ENCODE data around the gene EMP1. TPM values are rescaled to one million over a fixed set of nuclear protein-coding genes. Genes with fewer than 3 reads are reported as not detected.

EMP1 gene
- total RNA-seq, 2 donors from 2014 or later, result 1.4 to 4.2 TPM

GRCh38 chr12:13164921-13165616 lies 31.5 kb upstream of the EMP1 start:
- Mint-ChIP-seq H3K36me3 (no peaks in the 10 kb centered on the region), H3K27ac (no peak overlapping the region), H3K27me3 (peaks cover 14 to 18% of the 10 kb centered on the region in 2 donors), H3K4me3 (no peak overlapping the region), H3K9me3 (no peaks in the 10 kb centered on the region), H3K4me1 (ENCODE audit: low read depth in 2 of 2) (peaks cover 0 to 10% of the 10 kb centered on the region in 2 donors)
- DNase-seq (ENCODE audit: low spot score) (no peak), ATAC-seq (peak in 1 of 2 donors; percentile 20)

GRCh38 chr12:13165617-13166041 lies 30.9 kb upstream of the EMP1 start:
- H3K27me3 Mint-ChIP-seq, result peaks cover 17 to 24% of the 10 kb centered on the region in 2 donors
- ATAC-seq, result peak; percentile 80 to 89
- peaks cover 0 to 10% of the 10 kb centered on the region in 2 donors for H3K4me1 Mint-ChIP-seq (ENCODE audit: low read depth in 2 of 2)
- no peaks in the 10 kb centered on the region for H3K9me3 Mint-ChIP-seq
- no peak overlapping the region for H3K4me3 Mint-ChIP-seq
- no peaks in the 10 kb centered on the region for H3K36me3 Mint-ChIP-seq
- no peak overlapping the region for H3K27ac Mint-ChIP-seq
- DNase-seq (ENCODE audit: low spot score), result peak; percentile 74

GRCh38 chr12:13167226-13167625 lies 29.3 kb upstream of the EMP1 start:
- no peak for DNase-seq (ENCODE audit: low spot score)
- Mint-ChIP-seq H3K27ac (no peak overlapping the region), H3K9me3 (no peaks in the 10 kb centered on the region), H3K4me1 (ENCODE audit: low read depth in 2 of 2) (peaks cover 0 to 10% of the 10 kb centered on the region in 2 donors), H3K27me3 (peaks cover 21 to 30% of the 10 kb centered on the region in 2 donors), H3K36me3 (no peaks in the 10 kb centered on the region), H3K4me3 (no peak overlapping the region)
- no peak for ATAC-seq

GRCh38 chr12:13167906-13168305 lies 28.6 kb upstream of the EMP1 start:
- no peak overlapping the region for H3K27ac Mint-ChIP-seq
- H3K4me1 Mint-ChIP-seq (ENCODE audit: low read depth in 2 of 2), result peaks cover 0 to 10% of the 10 kb centered on the region in 2 donors
- no peak for ATAC-seq
- peaks cover 26 to 35% of the 10 kb centered on the region in 2 donors for H3K27me3 Mint-ChIP-seq
- H3K36me3 Mint-ChIP-seq, result no peaks in the 10 kb centered on the region
- H3K4me3 Mint-ChIP-seq, result no peak overlapping the region
- H3K9me3 Mint-ChIP-seq, result no peaks in the 10 kb centered on the region
- DNase-seq (ENCODE audit: low spot score), result no peak

GRCh38 chr12:13169272-13169671 lies 27.3 kb upstream of the EMP1 start:
- ATAC-seq (no peak), DNase-seq (ENCODE audit: low spot score) (no peak)
- Mint-ChIP-seq H3K36me3 (no peaks in the 10 kb centered on the region), H3K27me3 (peaks cover 35 to 48% of the 10 kb centered on the region in 2 donors), H3K9me3 (no peaks in the 10 kb centered on the region), H3K4me1 (ENCODE audit: low read depth in 2 of 2) (peaks cover 6 to 15% of the 10 kb centered on the region in 2 donors), H3K27ac (no peak overlapping the region), H3K4me3 (no peak overlapping the region)

GRCh38 chr12:13170892-13171490 lies 25.5 kb upstream of the EMP1 start:
- H3K4me1 Mint-ChIP-seq (ENCODE audit: low read depth in 2 of 2), result peaks cover 5 to 6% of the 10 kb centered on the region in 2 donors
- no peak for DNase-seq (ENCODE audit: low spot score)
- H3K36me3 Mint-ChIP-seq, result no peaks in the 10 kb centered on the region
- no peak overlapping the region for H3K4me3 Mint-ChIP-seq
- H3K9me3 Mint-ChIP-seq, result no peaks in the 10 kb centered on the region
- peaks cover 39 to 54% of the 10 kb centered on the region in 2 donors for H3K27me3 Mint-ChIP-seq
- no peak overlapping the region for H3K27ac Mint-ChIP-seq
- ATAC-seq, result no peak

GRCh38 chr12:13171921-13172859 lies 24.3 kb upstream of the EMP1 start:
- no peaks in the 10 kb centered on the region for H3K9me3 Mint-ChIP-seq
- no peaks in the 10 kb centered on the region for H3K36me3 Mint-ChIP-seq
- peaks cover 5 to 6% of the 10 kb centered on the region in 2 donors for H3K4me1 Mint-ChIP-seq (ENCODE audit: low read depth in 2 of 2)
- no peak overlapping the region for H3K27ac Mint-ChIP-seq
- peaks cover 45 to 55% of the 10 kb centered on the region in 2 donors for H3K27me3 Mint-ChIP-seq
- no peak for DNase-seq (ENCODE audit: low spot score)
- no peak overlapping the region for H3K4me3 Mint-ChIP-seq
- no peak for ATAC-seq

GRCh38 chr12:13173012-13173932 lies 23.3 kb upstream of the EMP1 start:
- Mint-ChIP-seq H3K4me1 (ENCODE audit: low read depth in 2 of 2) (peaks cover 5 to 6% of the 10 kb centered on the region in 2 donors), H3K9me3 (no peaks in the 10 kb centered on the region), H3K27me3 (peaks cover 50 to 66% of the 10 kb centered on the region in 2 donors), H3K4me3 (no peak overlapping the region), H3K27ac (no peak overlapping the region), H3K36me3 (no peaks in the 10 kb centered on the region)
- DNase-seq (ENCODE audit: low spot score), result no peak
- peak; percentile 70 to 86 for ATAC-seq

- Mint-ChIP-seq H3K4me3 (no peak overlapping the region), H3K36me3 (no peaks in the 10 kb centered on the region), H3K27me3 (peaks cover 48 to 61% of the 10 kb centered on the region in 2 donors), H3K4me1 (ENCODE audit: low read depth in 2 of 2) (peaks cover 15 to 18% of the 10 kb centered on the region in 2 donors), H3K27ac (no peak overlapping the region), H3K9me3 (no peaks in the 10 kb centered on the region)
- ATAC-seq (no peak), DNase-seq (ENCODE audit: low spot score) (no peak)
Measured at GRCh38 chr12:13175499-13175898, 21.0 kb upstream of the EMP1 start.

GRCh38 chr12:13176256-13176655 lies 20.3 kb upstream of the EMP1 start:
- no peak for DNase-seq (ENCODE audit: low spot score)
- peaks cover 15 to 18% of the 10 kb centered on the region in 2 donors for H3K4me1 Mint-ChIP-seq (ENCODE audit: low read depth in 2 of 2)

GRCh38 chr12:13177373-13177772 lies 19.2 kb upstream of the EMP1 start:
- H3K27ac Mint-ChIP-seq, result no peak overlapping the region
- peaks cover 15 to 18% of the 10 kb centered on the region in 2 donors for H3K4me1 Mint-ChIP-seq (ENCODE audit: low read depth in 2 of 2)
- H3K9me3 Mint-ChIP-seq, result no peaks in the 10 kb centered on the region
- H3K27me3 Mint-ChIP-seq, result peaks cover 49 to 60% of the 10 kb centered on the region in 2 donors
- ATAC-seq (no peak), DNase-seq (ENCODE audit: low spot score) (no peak)
- no peak overlapping the region for H3K4me3 Mint-ChIP-seq
- no peaks in the 10 kb centered on the region for H3K36me3 Mint-ChIP-seq

More at GRCh38 chr12:13176256-13176655, 20.3 kb upstream of the EMP1 start:
- Mint-ChIP-seq H3K9me3 (no peaks in the 10 kb centered on the region), H3K36me3 (no peaks in the 10 kb centered on the region), H3K27me3 (peaks cover 42 to 54% of the 10 kb centered on the region in 2 donors), H3K27ac (no peak overlapping the region), H3K4me3 (no peak overlapping the region)
- no peak for ATAC-seq

- H3K4me3 Mint-ChIP-seq, result no peak overlapping the region
- no peak for DNase-seq (ENCODE audit: low spot score)
- no peak for ATAC-seq
- no peaks in the 10 kb centered on the region for H3K9me3 Mint-ChIP-seq
- H3K36me3 Mint-ChIP-seq, result no peaks in the 10 kb centered on the region
- peaks cover 15 to 18% of the 10 kb centered on the region in 2 donors for H3K4me1 Mint-ChIP-seq (ENCODE audit: low read depth in 2 of 2)
- H3K27ac Mint-ChIP-seq, result no peak overlapping the region
- peaks cover 44 to 55% of the 10 kb centered on the region in 2 donors for H3K27me3 Mint-ChIP-seq
Measured at GRCh38 chr12:13177906-13178305, 18.6 kb upstream of the EMP1 start.
